ENCODE measurements around the gene PRDM1.

The PRDM1 gene

DNA sequence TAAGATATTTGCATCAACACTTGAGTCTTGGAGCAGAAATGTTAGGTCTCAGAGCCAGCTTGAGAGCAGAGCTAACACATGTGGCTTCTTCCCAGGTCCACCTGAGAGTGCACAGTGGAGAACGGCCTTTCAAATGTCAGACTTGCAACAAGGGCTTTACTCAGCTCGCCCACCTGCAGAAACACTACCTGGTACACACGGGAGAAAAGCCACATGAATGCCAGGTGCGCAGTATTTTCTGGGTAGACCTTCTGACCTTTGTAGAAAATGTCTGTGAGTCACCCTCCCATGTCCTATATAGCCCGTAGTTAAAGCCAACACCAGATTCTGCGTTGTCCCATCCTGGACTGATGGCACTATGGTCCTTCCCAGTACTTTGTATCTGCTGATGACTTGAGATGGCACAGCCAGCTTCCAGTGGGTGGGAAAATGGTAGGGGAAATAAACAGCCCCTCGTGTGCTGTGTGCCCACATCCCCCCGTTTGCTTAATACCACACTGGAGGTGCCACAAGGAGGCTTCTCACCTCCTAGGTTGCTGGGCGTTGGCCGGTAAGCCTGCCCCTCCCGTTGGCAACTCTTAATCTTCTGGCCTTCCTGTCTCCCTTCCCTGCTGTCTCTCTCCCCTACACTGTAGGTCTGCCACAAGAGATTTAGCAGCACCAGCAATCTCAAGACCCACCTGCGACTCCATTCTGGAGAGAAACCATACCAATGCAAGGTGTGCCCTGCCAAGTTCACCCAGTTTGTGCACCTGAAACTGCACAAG lies 20.3 kb downstream of the PRDM1 start:
- TF ChIP-seq, protein P1, sequence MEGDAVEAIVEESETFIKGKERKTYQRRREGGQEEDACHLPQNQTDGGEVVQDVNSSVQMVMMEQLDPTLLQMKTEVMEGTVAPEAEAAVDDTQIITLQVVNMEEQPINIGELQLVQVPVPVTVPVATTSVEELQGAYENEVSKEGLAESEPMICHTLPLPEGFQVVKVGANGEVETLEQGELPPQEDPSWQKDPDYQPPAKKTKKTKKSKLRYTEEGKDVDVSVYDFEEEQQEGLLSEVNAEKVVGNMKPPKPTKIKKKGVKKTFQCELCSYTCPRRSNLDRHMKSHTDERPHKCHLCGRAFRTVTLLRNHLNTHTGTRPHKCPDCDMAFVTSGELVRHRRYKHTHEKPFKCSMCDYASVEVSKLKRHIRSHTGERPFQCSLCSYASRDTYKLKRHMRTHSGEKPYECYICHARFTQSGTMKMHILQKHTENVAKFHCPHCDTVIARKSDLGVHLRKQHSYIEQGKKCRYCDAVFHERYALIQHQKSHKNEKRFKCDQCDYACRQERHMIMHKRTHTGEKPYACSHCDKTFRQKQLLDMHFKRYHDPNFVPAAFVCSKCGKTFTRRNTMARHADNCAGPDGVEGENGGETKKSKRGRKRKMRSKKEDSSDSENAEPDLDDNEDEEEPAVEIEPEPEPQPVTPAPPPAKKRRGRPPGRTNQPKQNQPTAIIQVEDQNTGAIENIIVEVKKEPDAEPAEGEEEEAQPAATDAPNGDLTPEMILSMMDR (conservative IDR thresholded peaks at IDR 0.05; ENCODE audit: low read depth, low read length): no peak
- DNase-seq (ENCODE audit: low read depth): no peak
- no peak overlapping the region for H3K4me3 ChIP-seq (ENCODE audit: low read depth, low read length)

DNA sequence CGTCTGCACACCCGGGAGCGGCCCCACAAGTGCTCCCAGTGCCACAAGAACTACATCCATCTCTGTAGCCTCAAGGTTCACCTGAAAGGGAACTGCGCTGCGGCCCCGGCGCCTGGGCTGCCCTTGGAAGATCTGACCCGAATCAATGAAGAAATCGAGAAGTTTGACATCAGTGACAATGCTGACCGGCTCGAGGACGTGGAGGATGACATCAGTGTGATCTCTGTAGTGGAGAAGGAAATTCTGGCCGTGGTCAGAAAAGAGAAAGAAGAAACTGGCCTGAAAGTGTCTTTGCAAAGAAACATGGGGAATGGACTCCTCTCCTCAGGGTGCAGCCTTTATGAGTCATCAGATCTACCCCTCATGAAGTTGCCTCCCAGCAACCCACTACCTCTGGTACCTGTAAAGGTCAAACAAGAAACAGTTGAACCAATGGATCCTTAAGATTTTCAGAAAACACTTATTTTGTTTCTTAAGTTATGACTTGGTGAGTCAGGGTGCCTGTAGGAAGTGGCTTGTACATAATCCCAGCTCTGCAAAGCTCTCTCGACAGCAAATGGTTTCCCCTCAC lies 21.0 kb downstream of the PRDM1 start:
- TF ChIP-seq, protein P1 (conservative IDR thresholded peaks at IDR 0.05; ENCODE audit: low read depth, low read length): no peak
- DNase-seq (ENCODE audit: low read depth): no peak
- H3K4me3 ChIP-seq (ENCODE audit: low read depth, low read length): no peak overlapping the region

DNA sequence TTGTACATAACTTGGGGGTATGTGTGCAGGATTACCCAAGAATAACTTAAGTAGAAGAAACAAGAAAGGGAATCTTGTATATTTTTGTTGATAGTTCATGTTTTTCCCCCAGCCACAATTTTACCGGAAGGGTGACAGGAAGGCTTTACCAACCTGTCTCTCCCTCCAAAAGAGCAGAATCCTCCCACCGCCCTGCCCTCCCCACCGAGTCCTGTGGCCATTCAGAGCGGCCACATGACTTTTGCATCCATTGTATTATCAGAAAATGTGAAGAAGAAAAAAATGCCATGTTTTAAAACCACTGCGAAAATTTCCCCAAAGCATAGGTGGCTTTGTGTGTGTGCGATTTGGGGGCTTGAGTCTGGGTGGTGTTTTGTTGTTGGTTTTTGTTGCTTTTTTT lies 22.0 kb downstream of the PRDM1 start:
- H3K4me3 ChIP-seq (ENCODE audit: low read depth, low read length): no peak overlapping the region
- TF ChIP-seq, protein P1 (conservative IDR thresholded peaks at IDR 0.05; ENCODE audit: low read depth, low read length): no peak
- DNase-seq (ENCODE audit: low read depth): no peak

DNA sequence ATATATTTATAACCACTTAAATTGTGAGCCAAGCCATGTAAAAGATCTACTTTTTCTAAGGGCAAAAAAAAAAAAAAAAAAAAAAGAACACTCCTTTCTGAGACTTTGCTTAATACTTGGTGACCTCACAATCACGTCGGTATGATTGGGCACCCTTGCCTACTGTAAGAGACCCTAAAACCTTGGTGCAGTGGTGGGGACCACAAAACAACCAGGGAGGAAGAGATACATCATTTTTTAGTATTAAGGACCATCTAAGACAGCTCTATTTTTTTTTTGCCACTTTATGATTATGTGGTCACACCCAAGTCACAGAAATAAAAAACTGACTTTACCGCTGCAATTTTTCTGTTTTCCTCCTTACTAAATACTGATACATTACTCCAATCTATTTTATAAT lies 22.9 kb downstream of the PRDM1 start:
- TF ChIP-seq, protein P1 (conservative IDR thresholded peaks at IDR 0.05; ENCODE audit: low read depth, low read length): no peak
- no peak overlapping the region for H3K4me3 ChIP-seq (ENCODE audit: low read depth, low read length)
- DNase-seq (ENCODE audit: low read depth): no peak

DNA sequence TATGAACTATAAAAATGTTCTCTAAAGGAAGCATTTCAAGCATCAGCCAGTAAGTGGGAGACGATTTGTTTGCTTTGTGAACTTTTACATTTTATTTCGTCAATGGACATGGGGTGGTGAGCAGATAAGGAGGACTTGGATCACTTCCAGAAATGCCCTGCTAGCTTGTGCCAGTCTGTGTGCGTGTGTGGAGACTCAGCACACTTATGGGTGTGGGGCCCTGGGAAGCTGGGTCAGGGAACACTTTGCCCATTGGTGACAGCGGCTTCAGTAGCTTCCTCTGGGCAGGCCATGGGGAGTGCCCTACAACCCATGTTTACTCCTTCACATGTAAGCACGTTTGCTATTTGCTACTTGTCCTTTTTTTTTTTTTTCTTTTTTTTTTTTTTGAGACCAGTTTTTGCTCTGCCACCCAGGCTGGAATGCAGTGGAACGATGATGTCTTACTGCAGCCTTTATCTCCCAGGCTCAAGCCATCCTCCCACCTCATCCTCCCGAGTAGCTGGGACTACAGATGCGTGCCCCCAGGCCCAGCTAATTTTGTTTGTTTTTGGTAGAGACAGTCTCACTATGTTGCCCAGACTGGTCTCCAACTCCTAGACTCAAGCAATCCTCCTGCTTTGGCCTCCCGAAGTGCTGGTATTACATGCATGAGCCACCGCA lies 24.2 kb downstream of the PRDM1 start:
- H3K4me3 ChIP-seq (ENCODE audit: low read depth, low read length): no peak overlapping the region
- no peak for DNase-seq (ENCODE audit: low read depth)
- TF ChIP-seq, protein P1 (conservative IDR thresholded peaks at IDR 0.05; ENCODE audit: low read depth, low read length): no peak

DNA sequence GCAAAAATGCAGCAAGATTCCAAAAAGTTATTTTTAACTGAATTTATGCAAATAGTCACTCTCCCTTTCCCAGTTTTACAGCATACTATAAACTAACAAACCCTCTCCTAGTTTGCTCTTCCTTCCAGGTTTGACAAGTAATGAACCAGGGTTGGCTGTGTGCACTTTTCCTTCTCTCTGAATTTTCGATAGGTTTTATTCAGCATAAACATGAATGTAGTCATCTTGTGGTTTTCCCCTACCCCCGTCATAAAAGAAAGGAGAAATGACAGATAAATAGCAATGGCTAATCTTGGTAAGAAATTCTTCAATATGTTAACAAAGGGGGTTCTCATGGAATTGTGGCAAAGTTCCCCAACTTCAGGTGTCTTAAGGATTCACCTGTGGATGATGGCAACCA lies 26.3 kb downstream of the PRDM1 start:
- no peak for DNase-seq (ENCODE audit: low read depth)
- H3K4me3 ChIP-seq (ENCODE audit: low read depth, low read length): no peak overlapping the region
- TF ChIP-seq, protein P1 (conservative IDR thresholded peaks at IDR 0.05; ENCODE audit: low read depth, low read length): no peak
